ENCODE data around the gene ANXA11.

ANXA11 gene

GRCh38 chr10:80187465-80188409 is 17.6 kb downstream of the ANXA11 start:
- DNase-seq, result no peak

- no peak for DNase-seq
Observed at GRCh38 chr10:80187060-80187459, 18.3 kb downstream of the ANXA11 start.

DNA sequence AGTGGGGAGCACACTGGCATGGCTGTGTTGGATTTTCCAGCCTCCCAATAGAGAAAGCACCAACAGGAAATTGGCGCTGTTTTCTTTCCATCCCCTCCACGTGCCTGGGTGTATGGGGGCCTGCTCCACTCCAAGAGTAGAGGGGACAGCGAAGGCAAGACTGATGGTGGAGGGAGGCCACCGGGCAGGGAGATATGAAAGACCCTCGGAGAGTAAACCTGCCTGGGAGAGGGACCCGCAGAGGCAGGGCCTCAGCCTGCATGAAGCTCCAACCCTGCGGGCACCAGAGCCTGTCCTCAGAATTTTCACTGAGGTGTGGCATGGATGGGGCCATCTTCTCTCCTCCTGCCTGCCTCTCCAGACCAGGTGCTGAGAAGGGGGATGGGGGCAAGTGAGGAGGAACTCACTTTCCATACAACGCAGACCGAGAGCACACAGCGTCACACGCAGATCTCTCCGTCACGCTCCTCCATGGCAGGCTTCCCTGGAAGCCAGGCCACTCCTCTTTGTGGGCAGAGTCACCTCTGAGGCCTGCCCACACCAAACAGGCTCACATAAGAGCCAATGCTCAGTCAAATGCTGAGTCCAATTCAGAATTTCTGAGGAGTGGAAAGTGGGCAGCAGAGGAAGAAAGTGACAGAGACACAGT is 18.8 kb downstream of the ANXA11 start:
- DNase-seq, result no peak

DNA sequence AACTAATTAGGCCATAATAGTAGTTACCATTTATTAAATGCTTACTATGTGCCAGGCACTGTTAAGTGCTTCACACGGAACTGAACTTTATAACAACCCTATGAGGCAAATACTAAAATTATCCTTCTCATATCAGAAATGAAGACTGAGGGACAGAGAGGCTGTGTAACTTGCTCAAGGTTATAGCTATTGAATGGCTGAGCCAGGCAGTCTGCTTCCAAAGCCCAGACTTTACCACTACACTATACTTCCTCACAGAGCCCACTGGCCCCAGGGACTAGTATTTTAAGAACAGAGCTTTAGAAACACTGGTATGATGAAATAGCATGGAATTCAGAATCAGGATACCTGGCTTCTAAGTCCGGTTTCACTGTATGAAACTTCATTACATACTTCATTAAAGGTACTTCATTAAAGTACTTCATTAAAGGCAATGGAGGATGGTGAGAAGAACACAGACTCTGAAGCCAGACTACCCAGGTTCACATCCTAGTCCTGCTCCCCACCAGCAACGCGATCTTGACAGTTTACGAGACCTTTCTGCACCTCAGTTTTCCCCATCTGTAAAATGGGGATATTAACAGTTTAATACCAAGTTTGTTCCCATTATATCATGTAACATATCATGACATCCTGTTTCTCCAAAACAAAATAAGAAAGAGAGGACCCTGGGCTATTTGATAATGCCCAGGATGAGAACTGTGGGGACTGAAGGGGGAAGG is 19.6 kb downstream of the ANXA11 start:
- DNase-seq, result no peak

- no peak for DNase-seq
Observed at GRCh38 chr10:80184291-80184690, 21.0 kb downstream of the ANXA11 start.

DNA sequence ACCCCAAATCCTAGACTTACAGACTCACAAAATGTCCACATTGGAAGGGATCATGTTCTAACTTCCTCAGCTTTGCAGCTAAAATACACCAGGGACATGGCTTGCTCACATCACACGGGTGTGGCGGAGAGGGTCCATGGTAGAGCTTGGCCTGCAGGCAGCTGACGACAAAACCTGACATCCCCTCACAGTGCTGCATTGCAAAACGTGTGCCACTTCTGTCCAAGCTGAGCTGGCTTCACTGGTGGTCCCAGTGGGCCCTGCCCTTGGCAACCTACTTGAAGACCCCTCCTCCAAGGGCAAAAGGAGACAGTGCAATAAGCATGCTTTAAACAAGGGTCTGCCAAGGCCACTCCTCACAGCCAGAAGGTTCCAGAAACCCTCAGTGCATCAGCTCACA is 21.9 kb downstream of the ANXA11 start:
- DNase-seq, result no peak

DNA sequence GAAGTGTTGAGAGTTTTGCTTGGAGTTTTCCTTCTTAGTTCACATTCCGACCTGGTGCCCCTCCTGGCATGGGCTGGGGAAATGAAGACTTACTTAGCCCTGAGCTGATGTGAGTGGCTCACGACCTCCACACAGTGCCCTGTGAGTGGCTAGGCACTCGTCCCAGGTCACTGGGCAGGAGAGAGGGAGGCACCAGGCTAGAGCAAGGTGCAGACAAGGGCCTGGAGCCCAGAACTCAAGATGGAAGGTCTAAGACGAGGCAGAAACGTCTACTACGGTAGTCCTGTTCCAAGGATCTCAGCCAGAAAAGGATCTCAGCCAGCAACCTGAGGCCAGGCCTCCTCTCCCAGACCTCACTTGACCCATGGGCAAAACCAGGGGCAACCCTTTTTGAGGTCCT is 22.4 kb downstream of the ANXA11 start:
- no peak for DNase-seq

GRCh38 chr10:80177781-80178636 is 27.3 kb downstream of the ANXA11 start:
- DNase-seq, result no peak

DNA sequence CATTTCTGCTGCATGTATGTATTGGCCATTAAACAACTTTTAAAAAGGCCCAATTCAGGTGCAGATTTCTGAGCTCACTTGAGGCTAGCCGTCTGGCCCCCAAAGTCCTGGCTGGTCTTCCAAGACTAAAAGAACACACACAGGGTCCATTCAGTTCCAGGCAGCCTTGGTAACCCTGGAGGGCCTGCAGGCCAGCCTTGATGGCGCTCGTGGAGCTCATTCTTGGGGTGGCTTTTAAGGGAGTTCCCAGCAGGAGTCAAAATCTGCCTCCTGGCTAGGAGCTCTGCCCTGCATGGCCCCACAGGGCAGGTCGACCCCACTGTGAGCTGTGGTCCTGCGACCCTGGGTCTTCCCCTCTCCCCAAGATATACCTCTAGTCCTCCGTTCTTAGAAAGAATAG is 28.8 kb downstream of the ANXA11 start:
- DNase-seq, result no peak

GRCh38 chr10:80174641-80175395 is 30.5 kb downstream of the ANXA11 start:
- no peak for DNase-seq

GRCh38 chr10:80173466-80173865 is 31.9 kb downstream of the ANXA11 start:
- DNase-seq, result no peak

DNA sequence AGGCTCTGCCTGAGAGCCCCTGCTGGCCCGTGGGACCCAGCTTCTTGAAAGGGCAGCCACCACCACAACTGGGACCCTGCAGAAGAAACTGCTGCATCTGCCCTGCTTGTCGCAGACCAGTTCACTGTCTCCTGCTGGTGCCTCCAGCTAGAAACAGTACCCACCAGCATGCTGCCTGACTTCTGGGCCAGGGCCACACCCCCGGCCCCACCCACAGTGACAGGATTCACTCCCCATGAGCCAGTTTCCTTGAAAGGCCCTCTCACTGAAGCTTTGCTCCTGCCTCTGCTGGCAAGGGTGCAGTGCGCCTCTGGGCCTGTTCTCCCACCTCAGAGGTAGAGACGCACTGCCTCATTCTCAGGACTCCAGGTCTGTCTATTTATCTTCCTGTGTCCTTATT is 32.4 kb downstream of the ANXA11 start:
- no peak for DNase-seq

DNA sequence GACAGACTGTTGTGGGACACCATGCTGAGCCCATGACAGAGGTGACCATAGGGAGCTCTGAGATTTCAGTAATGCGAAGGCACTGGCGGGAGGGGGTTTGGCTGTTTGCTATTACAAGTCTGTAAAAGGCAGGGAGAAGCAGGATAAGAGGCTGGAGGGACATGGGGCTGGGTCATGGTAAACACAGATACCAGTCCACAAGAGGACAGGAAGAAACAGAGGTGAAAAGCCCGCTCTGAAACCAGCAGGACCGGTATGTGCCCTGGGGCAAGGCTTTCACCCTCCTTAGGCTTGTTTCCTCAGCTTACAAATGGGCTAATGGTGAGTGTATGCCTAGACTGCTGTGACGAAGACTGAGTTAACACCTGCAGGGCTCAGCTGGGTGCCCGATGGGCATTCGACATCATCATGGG is 34.1 kb downstream of the ANXA11 start:
- DNase-seq, result no peak

- no peak for DNase-seq
Observed at GRCh38 chr10:80170641-80171040, 34.7 kb downstream of the ANXA11 start.

GRCh38 chr10:80170026-80170425 is 35.3 kb downstream of the ANXA11 start:
- no peak for DNase-seq

GRCh38 chr10:80168679-80169380 is 36.5 kb downstream of the ANXA11 start:
- no peak for DNase-seq

DNA sequence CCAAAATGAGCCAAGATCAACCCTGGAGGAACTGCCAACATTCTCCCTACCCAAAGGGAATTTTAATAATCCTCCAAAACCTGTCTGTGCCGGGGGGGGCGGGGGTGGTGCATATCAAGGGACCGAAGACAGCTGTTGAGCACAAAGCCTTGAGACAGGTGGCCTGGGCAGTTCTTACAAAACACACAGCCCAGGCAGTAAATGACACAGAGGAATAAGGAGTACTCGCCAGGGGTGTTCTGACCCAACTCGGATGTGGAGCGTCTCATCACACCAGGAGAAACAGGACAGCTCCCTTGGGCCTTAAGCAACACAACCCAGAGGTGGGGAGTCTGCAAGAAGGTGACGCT is 37.2 kb downstream of the ANXA11 start:
- no peak for DNase-seq

DNA sequence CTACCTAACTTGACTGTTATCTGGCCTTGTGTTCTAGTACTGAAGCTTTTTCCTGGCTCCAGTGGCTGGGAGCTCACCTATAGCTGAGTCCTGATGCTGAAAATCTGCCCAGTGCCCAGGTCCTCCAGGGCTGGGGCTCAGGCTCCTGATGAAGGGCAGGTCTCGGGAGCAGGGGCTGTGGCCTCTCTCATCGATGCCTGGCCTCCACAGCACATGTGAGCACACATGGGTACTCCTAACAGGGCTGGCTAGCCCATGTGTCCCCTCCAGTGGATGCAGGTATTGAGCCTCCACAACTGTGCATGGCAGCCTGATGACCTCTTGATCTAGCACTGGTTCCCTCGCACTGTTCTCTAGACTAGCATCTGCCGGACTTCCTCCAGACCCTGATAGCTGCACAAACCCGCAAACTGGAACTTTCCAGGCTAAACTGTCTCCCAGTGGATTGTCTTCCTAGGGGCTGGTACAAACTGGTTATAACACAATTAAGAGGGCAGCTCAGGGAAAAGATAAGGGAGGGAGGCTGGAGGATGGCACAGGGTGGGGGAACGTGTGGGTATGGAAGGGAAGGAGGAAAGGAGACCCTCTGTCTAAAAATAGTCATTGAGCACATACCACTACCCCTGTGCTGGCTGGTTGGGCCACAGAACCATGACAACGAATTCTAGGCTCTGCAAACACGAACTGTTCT is 37.7 kb downstream of the ANXA11 start:
- no peak for DNase-seq

- DNase-seq, result no peak
Observed at GRCh38 chr10:80166581-80167470, 38.5 kb downstream of the ANXA11 start.

- DNase-seq, result no peak
Observed at GRCh38 chr10:80165173-80165572, 40.2 kb downstream of the ANXA11 start.

Data from cerebellar nuclear complex (tissue), 1 donor.